NB4 (cell line): ENCODE measurements around the gene ANO9.

Experiments
- DNase-seq: peaks from one replicate; pipeline ENCODE4 v3.0.0; 2010; ENCODE audit warnings: low read depth
- H3K4me3 ChIP-seq: one replicate; pipeline ENCODE4 v1.5.1; 2011; ENCODE audit warnings: mild to moderate bottlenecking, low read depth, low read length, moderate library complexity
- MYC ChIP-seq: IDR thresholded peaks from 2 replicates; pipeline ENCODE4 v1.6.1; 2011; ENCODE audit warnings: low read depth, low read length
- POLR2A ChIP-seq: IDR thresholded peaks from 2 replicates; pipeline ENCODE4 v1.6.1; 2011; ENCODE audit warnings: mild to moderate bottlenecking; ENCODE audit not compliant: insufficient read length; ENCODE audit errors: extremely low read depth
- TF ChIP-seq, protein P1 (sequence below): IDR thresholded peaks from one replicate; pipeline ENCODE4 v1.5.1; 2012; ENCODE audit warnings: low read depth, low read length
- TF ChIP-seq, protein P2 (sequence below): IDR thresholded peaks from 2 replicates; pipeline ENCODE4 v1.6.1; 2011; ENCODE audit warnings: low read depth, low read length

Gene ANO9

DNA sequence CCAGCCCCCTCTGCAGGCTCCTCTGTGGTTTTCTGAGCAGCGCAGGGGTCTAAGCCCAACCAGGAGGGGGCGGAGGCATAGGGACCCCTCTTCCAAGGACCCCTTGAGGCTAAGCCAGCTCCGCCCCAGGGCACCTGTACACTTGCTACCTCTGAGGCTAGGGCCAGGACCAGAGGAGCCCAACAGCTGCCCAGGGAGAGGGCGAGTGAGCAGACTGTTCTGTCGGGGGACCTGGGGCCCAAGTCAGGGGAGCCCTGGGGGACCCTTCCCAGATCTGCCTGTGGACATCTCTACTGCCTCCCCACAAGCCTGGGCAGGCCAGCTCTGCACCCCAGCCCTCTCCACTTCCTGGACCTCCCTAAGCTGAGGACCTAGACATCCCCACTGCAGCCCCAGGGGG lies 70.8 kb downstream of the ANO9 start:
- no peak overlapping the region for H3K4me3 ChIP-seq
- TF ChIP-seq, protein P1, sequence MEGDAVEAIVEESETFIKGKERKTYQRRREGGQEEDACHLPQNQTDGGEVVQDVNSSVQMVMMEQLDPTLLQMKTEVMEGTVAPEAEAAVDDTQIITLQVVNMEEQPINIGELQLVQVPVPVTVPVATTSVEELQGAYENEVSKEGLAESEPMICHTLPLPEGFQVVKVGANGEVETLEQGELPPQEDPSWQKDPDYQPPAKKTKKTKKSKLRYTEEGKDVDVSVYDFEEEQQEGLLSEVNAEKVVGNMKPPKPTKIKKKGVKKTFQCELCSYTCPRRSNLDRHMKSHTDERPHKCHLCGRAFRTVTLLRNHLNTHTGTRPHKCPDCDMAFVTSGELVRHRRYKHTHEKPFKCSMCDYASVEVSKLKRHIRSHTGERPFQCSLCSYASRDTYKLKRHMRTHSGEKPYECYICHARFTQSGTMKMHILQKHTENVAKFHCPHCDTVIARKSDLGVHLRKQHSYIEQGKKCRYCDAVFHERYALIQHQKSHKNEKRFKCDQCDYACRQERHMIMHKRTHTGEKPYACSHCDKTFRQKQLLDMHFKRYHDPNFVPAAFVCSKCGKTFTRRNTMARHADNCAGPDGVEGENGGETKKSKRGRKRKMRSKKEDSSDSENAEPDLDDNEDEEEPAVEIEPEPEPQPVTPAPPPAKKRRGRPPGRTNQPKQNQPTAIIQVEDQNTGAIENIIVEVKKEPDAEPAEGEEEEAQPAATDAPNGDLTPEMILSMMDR: no peak
- TF ChIP-seq MYC (no peak), POLR2A (no peak)
- TF ChIP-seq, protein P2, sequence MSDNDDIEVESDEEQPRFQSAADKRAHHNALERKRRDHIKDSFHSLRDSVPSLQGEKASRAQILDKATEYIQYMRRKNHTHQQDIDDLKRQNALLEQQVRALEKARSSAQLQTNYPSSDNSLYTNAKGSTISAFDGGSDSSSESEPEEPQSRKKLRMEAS: no peak
- DNase-seq: no peak

DNA sequence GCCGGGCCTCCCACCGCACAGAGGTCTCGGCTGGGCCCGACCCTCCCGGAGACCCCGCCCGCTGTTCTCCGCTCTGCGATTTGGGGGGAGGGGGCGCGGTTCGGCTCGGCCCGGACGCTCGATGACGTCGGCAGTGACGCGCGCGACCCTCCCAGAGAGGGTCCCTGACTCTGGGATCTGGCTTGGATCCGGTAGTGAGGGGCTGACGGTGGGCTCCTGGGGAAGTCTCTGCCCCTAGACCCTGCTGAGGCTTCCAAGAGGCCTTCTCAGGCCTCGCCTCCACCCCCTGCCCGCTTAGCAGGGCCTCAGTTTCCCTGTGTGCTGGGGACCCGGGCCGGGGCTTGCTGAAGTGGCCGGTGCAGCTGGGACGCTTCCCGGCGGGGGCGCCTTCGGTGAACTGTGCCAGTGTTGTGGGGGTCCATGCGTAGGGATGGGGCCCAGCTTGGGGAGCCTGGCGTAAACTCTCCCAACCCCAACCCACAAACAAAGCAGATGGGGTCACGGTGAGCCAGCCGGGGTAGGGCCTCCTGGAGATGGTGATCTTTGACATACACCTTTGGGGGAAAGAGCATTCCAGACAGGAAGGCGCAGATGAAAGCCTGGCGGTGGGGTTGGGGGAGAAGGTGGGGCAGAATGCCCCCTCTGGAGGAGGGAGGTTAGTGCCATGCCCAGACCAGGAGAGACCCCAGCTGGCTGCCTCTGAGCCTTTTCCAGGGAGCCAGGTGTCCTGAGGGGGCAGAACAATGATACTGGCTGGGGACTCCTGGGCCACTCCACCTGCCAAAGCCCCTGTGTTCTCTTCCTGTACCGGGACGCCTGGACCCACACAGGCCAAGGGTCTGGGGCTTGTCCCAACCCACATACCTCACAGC lies 71.5 kb downstream of the ANO9 start:
- no peak overlapping the region for H3K4me3 ChIP-seq
- DNase-seq: no peak
- TF ChIP-seq, protein P2: no peak
- TF ChIP-seq, protein P1: no peak
- no peak for TF ChIP-seq MYC
- TF ChIP-seq POLR2A: no peak

DNA sequence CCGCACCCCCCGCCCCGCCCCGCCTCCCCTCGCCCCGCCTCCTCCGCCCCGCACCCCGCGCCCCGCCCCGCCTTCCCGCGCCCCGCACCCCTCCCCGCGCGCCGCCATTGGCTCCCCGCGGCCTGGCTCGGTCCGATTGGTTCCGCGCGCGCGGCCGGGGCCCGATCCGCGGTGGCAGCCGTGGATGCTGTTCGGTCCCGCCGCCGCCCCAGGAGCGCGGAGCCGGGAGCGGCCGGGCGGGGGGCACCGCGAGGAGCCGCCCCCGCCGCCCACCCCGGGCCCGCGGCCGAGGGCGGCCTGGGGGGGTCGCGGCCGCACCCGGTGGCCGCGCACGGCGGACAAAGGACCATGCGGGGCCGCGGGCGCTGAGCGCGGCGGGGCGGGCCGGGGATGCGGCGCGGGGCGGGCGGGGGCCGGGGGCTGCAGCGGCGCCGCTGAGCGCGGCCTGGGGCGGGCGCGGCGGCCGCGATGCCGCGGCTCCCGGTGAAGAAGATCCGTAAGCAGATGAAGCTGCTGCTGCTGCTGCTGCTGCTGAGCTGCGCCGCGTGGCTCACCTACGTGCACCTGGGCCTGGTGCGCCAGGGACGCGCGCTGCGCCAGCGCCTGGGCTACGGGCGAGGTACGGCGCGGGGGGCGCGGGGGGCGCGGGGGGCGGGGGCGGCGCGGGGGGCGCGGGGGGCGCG lies 72.3 kb downstream of the ANO9 start, which contains the start of gene B4GALNT4:
Gene B4GALNT4 (plus strand): TSS at position 164 of the 683 bp plus-strand sequence. CDS start 305 bp downstream, at position 469.
- no peak within 1 kb of the TSS for H3K4me3 ChIP-seq
- no peak for DNase-seq
- TF ChIP-seq, protein P1: no peak
- TF ChIP-seq MYC: no peak
- TF ChIP-seq, protein P2: no peak
- TF ChIP-seq POLR2A: no peak

DNA sequence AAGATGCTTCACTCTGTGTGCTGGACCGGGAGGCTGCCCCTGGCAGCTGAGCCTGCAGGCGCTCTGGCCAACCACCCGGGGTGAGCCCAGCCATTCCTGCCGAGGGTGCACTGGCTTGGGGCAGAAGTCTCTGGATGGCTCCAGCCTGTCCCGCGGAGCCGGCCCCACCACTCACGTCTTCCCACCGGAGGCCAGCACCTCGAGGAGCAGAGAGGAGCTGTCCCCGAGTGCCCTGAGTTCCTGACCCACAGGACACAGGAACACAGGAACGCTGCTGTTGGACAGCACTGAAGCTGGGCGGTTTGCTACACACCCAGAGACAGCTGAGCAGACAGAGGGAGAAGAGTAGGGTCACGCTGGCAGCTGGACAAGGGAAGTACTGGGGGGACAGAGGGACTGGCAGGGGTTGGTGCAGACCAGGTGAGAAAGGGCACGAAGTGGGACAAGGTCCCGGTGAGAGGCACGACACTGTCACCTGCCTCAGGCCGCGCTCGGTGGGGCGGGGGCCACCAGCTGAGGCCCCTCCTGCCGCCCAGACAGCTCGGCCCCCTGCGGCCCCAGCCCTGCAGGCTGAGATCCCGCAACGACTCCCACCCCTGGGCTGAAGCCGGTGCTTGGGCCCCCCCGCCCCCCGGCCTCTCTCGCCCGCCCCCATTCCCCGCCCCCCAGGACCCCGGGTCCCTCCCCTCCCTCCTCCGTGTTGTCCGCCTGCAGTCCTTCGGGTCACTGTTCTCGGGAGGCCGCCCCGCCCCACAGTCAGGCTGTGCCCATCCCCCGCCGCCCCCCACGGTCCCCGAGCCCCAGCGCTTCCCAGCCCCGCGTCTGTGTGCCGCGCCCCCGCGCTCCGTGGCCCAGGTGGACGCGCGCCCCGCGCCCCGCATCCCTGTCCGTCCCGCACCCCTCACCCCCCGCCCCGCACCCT lies 73.1 kb downstream of the ANO9 start:
- DNase-seq: no peak
- no peak overlapping the region for H3K4me3 ChIP-seq

DNA sequence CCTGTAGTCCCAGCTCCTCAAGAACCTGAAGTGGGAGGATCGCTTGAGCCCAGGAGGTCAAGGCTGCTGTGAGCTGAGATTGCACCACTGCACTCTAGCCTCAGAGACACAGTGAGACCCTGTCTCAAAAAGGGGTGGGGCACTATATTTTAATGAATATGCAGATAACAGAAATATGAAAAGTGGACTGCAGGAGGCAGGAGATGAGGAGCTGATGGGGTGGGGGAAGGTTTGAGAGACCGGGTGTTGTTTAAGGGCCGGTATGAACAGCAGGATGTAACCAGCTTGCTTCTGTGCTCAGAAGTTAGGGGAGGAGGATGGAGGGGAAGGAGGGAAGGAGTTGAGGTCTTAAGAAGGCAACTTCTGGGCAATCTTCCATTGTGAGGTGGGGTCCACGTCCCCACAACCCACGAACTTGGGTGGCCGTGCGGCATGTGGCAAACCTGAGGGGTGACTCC lies 73.8 kb downstream of the ANO9 start:
- no peak for TF ChIP-seq MYC
- no peak for TF ChIP-seq POLR2A
- TF ChIP-seq, protein P2: no peak
- TF ChIP-seq, protein P1: no peak
- H3K4me3 ChIP-seq: no peak overlapping the region

More for the DNA sequence above, 73.1 kb downstream of the ANO9 start:
- TF ChIP-seq, protein P2: no peak
- TF ChIP-seq MYC: no peak

More for the DNA sequence above, 73.8 kb downstream of the ANO9 start:
- DNase-seq: no peak
